ENCODE measurements around the gene LIMS1.

DNA sequence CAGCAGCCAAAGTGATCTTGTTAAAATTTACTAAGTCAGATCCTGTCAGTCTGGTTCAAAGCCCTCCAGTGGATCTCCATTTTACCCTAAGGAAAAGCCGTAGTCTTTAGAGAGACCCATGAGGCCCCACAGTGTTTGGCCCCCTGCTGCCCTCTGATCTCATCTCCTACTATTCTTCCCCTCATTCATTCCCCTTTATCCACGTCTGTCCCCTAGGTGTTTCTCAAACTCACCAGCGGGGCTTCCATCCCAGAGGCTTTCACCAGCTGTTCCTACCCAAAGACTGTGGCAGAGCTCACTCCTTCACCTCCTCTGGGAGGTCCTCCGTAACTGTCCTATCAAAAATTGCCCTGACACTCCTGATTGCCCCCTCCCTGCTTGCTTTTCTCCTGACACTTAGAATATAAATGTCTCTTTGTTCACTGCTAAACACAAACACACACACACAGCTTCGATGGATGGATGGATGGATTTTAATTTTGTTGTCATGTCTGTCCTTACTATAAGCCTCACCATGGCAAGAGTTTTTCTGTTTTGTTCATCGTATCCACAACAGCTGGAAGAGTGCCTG lies 26.1 kb downstream of the LIMS1 start:
- TF ChIP-seq, protein P1, sequence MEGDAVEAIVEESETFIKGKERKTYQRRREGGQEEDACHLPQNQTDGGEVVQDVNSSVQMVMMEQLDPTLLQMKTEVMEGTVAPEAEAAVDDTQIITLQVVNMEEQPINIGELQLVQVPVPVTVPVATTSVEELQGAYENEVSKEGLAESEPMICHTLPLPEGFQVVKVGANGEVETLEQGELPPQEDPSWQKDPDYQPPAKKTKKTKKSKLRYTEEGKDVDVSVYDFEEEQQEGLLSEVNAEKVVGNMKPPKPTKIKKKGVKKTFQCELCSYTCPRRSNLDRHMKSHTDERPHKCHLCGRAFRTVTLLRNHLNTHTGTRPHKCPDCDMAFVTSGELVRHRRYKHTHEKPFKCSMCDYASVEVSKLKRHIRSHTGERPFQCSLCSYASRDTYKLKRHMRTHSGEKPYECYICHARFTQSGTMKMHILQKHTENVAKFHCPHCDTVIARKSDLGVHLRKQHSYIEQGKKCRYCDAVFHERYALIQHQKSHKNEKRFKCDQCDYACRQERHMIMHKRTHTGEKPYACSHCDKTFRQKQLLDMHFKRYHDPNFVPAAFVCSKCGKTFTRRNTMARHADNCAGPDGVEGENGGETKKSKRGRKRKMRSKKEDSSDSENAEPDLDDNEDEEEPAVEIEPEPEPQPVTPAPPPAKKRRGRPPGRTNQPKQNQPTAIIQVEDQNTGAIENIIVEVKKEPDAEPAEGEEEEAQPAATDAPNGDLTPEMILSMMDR (IDR thresholded peaks at IDR 0.05 in 2 of 3, conservative IDR thresholded peaks at IDR 0.05 in 1 of 3; ENCODE audit: borderline replicate concordance in 1 of 3, insufficient read depth in 1 of 3, low read depth in 2 of 3, low read length in 2 of 3) = no peak
- TF ChIP-seq POLR2A (IDR thresholded peaks at IDR 0.05; ENCODE audit: borderline replicate concordance, extremely low read depth, insufficient read depth, insufficient read length) (no peak), POLR2AphosphoS5 (IDR thresholded peaks at IDR 0.05; ENCODE audit: low read depth, low read length) (no peak), ZNF274 (IDR thresholded peaks at IDR 0.05; ENCODE audit: low read depth, low read length) (no peak), RAD21 (IDR thresholded peaks at IDR 0.05; ENCODE audit: low read depth) (no peak), EZH2 (IDR thresholded peaks at IDR 0.05) (no peak), ZFX (IDR thresholded peaks at IDR 0.05) (no peak), EZH2phosphoT487 (IDR thresholded peaks at IDR 0.05; ENCODE audit: borderline replicate concordance) (no peak), CEBPB (IDR thresholded peaks at IDR 0.05; ENCODE audit: low read depth) (no peak), SIN3A (IDR thresholded peaks at IDR 0.05; ENCODE audit: low read depth) (no peak), ELF1 (IDR thresholded peaks at IDR 0.05; ENCODE audit: borderline replicate concordance, low read depth) (no peak)
- TF ChIP-seq, protein P2, sequence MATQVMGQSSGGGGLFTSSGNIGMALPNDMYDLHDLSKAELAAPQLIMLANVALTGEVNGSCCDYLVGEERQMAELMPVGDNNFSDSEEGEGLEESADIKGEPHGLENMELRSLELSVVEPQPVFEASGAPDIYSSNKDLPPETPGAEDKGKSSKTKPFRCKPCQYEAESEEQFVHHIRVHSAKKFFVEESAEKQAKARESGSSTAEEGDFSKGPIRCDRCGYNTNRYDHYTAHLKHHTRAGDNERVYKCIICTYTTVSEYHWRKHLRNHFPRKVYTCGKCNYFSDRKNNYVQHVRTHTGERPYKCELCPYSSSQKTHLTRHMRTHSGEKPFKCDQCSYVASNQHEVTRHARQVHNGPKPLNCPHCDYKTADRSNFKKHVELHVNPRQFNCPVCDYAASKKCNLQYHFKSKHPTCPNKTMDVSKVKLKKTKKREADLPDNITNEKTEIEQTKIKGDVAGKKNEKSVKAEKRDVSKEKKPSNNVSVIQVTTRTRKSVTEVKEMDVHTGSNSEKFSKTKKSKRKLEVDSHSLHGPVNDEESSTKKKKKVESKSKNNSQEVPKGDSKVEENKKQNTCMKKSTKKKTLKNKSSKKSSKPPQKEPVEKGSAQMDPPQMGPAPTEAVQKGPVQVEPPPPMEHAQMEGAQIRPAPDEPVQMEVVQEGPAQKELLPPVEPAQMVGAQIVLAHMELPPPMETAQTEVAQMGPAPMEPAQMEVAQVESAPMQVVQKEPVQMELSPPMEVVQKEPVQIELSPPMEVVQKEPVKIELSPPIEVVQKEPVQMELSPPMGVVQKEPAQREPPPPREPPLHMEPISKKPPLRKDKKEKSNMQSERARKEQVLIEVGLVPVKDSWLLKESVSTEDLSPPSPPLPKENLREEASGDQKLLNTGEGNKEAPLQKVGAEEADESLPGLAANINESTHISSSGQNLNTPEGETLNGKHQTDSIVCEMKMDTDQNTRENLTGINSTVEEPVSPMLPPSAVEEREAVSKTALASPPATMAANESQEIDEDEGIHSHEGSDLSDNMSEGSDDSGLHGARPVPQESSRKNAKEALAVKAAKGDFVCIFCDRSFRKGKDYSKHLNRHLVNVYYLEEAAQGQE (IDR thresholded peaks at IDR 0.05; ENCODE audit: low read depth) = no peak
- TF ChIP-seq, protein P3, sequence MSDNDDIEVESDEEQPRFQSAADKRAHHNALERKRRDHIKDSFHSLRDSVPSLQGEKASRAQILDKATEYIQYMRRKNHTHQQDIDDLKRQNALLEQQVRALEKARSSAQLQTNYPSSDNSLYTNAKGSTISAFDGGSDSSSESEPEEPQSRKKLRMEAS (IDR thresholded peaks at IDR 0.05) = no peak
- TF ChIP-seq, protein P4, sequence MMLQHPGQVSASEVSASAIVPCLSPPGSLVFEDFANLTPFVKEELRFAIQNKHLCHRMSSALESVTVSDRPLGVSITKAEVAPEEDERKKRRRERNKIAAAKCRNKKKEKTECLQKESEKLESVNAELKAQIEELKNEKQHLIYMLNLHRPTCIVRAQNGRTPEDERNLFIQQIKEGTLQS (IDR thresholded peaks at IDR 0.05) = no peak
